Measurements from ENCODE around the gene ARHGAP40.

Gene ARHGAP40

GRCh38 chr20:38663660-38664059 lies 62.1 kb downstream of the ARHGAP40 start:
- H3K4me1 ChIP-seq (ENCODE audit: control insufficient read depth, insufficient read depth, low read length) = no peaks in the 10 kb centered on the region
- H3K27ac ChIP-seq (ENCODE audit: extremely low read depth, low read depth, low read length) = no peak overlapping the region
- no peaks in the 10 kb centered on the region for H3K36me3 ChIP-seq (ENCODE audit: control insufficient read depth in 2 of 2, insufficient read depth in 1 of 2, low read length in 2 of 2)
- ChIA-PET POLR2A (no interaction called here), CTCF (no interaction called here)
- TF ChIP-seq ZNF645 (tag by site-specific recombination; IDR thresholded peaks at IDR 0.05) = no peak
- no peaks in the 10 kb centered on the region for H3K9me3 ChIP-seq (ENCODE audit: control insufficient read depth, insufficient read depth, low read depth, low read length)
- H3K4me3 ChIP-seq (ENCODE audit: low read depth, low read length) = no peak overlapping the region

DNA sequence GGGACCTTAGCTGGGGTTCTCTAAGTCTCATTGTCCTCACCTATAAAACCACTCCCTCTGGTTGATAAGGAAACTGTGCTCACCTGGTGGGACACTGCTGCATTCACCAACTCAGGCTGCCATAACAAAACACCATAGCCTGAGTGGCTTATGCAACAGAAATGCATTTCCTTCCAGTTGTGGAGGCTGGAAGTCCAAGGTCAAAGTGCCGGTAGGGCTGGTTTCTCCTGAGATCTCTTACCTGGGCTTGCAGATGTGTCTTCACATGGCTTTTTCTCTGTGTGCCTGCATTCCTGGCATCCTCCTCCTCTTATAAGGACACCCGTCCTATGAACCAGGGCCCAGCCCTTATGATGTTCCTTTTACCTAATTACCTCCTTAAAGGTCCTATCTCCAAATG lies 62.7 kb downstream of the ARHGAP40 start:
- Histone ChIP-seq H3K9me3 (ENCODE audit: control insufficient read depth, insufficient read depth, low read depth, low read length) (no peaks in the 10 kb centered on the region), H3K4me3 (ENCODE audit: low read depth, low read length) (no peak overlapping the region), H3K27ac (ENCODE audit: extremely low read depth, low read depth, low read length) (no peak overlapping the region), H3K4me1 (ENCODE audit: control insufficient read depth, insufficient read depth, low read length) (no peaks in the 10 kb centered on the region), H3K36me3 (ENCODE audit: control insufficient read depth in 2 of 2, insufficient read depth in 1 of 2, low read length in 2 of 2) (no peaks in the 10 kb centered on the region)
- TF ChIP-seq OSR2 (tag by site-specific recombination; IDR thresholded peaks at IDR 0.05) = no peak
- no peak for TF ChIP-seq ZNF561 (tag by site-specific recombination; IDR thresholded peaks at IDR 0.05; ENCODE audit: borderline replicate concordance)
- no peak for TF ChIP-seq ZNF324 (tag by site-specific recombination; IDR thresholded peaks at IDR 0.05)
- peak; percentile 97 for TF ChIP-seq ZNF548 (tag by site-specific recombination; IDR thresholded peaks at IDR 0.05)
- TF ChIP-seq ZBTB17 (tag by site-specific recombination; IDR thresholded peaks at IDR 0.05) = no peak
- ChIA-PET POLR2A (no interaction called here), CTCF (interaction anchor here (0.6 to 1.7 kb wide), 3 partner anchors 15 to 303 kb away, joined by 3 to 6 read pairs (median 4); no protein-coding TSS in a partner anchor)

DNA sequence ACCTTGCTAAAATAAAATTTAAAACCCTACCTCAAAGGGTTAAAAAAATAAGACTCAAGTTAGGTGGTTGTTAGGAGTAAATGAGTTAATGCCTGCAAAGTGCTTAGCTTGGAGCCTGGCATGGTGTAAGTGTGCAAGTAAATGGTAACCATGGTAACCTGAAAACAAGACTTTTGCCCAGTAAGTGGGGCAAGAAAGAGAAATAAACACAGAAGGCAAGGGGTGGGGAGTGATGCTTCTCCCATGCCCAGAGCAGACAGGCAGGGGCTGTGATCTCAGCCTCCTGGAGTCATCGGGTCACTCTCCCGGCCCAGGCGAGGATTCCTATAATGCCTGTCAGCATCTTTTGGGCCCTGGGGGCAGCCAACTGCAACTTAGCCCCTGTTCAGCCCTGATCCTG lies 63.5 kb downstream of the ARHGAP40 start:
- CTCF ChIA-PET = interaction anchor here (0.5 to 1.7 kb wide), 4 partner anchors 16 to 302 kb away, joined by 3 to 6 read pairs (median 3); no protein-coding TSS in a partner anchor
- POLR2A ChIA-PET = no interaction called here
- Histone ChIP-seq H3K9me3 (ENCODE audit: control insufficient read depth, insufficient read depth, low read depth, low read length) (no peaks in the 10 kb centered on the region), H3K4me3 (ENCODE audit: low read depth, low read length) (no peak overlapping the region), H3K36me3 (ENCODE audit: control insufficient read depth in 2 of 2, insufficient read depth in 1 of 2, low read length in 2 of 2) (no peaks in the 10 kb centered on the region), H3K4me1 (ENCODE audit: control insufficient read depth, insufficient read depth, low read length) (no peaks in the 10 kb centered on the region), H3K27ac (ENCODE audit: extremely low read depth, low read depth, low read length) (no peak overlapping the region)
- no peak for TF ChIP-seq KLF1 (tag by site-specific recombination; IDR thresholded peaks at IDR 0.05)
- TF ChIP-seq ZBTB44 (tag by site-specific recombination; IDR thresholded peaks at IDR 0.05) = no peak
- TF ChIP-seq, protein P1, sequence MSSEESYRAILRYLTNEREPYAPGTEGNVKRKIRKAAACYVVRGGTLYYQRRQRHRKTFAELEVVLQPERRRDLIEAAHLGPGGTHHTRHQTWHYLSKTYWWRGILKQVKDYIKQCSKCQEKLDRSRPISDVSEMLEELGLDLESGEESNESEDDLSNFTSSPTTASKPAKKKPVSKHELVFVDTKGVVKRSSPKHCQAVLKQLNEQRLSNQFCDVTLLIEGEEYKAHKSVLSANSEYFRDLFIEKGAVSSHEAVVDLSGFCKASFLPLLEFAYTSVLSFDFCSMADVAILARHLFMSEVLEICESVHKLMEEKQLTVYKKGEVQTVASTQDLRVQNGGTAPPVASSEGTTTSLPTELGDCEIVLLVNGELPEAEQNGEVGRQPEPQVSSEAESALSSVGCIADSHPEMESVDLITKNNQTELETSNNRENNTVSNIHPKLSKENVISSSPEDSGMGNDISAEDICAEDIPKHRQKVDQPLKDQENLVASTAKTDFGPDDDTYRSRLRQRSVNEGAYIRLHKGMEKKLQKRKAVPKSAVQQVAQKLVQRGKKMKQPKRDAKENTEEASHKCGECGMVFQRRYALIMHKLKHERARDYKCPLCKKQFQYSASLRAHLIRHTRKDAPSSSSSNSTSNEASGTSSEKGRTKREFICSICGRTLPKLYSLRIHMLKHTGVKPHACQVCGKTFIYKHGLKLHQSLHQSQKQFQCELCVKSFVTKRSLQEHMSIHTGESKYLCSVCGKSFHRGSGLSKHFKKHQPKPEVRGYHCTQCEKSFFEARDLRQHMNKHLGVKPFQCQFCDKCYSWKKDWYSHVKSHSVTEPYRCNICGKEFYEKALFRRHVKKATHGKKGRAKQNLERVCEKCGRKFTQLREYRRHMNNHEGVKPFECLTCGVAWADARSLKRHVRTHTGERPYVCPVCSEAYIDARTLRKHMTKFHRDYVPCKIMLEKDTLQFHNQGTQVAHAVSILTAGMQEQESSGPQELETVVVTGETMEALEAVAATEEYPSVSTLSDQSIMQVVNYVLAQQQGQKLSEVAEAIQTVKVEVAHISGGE (tag by site-specific recombination; conservative IDR thresholded peaks at IDR 0.05; ENCODE audit: low read depth) = no peak
- TF ChIP-seq ZNF785 (tag by site-specific recombination; IDR thresholded peaks at IDR 0.05) = no peak
- no peak for TF ChIP-seq ZNF324 (tag by site-specific recombination; IDR thresholded peaks at IDR 0.05)
- no peak for TF ChIP-seq ZNF600 (tag by site-specific recombination; IDR thresholded peaks at IDR 0.05)
- TF ChIP-seq ZNF585B (tag by site-specific recombination; IDR thresholded peaks at IDR 0.05) = no peak
- no peak for TF ChIP-seq KLF7 (tag by site-specific recombination; IDR thresholded peaks at IDR 0.05; ENCODE audit: borderline replicate concordance)
- TF ChIP-seq BCL11A (tag by site-specific recombination; IDR thresholded peaks at IDR 0.05; ENCODE audit: low read depth) = no peak
- TF ChIP-seq ZNF555 (tag by site-specific recombination; conservative IDR thresholded peaks at IDR 0.05) = no peak
- TF ChIP-seq ZNF660 (tag by site-specific recombination; IDR thresholded peaks at IDR 0.05) = no peak
- no peak for TF ChIP-seq ZNF16 (tag by site-specific recombination; IDR thresholded peaks at IDR 0.05; ENCODE audit: low read depth)
- no peak for TF ChIP-seq ZNF274 (IDR thresholded peaks at IDR 0.05; ENCODE audit: low read length)
- no peak for TF ChIP-seq ZNF274 (tag by site-specific recombination; IDR thresholded peaks at IDR 0.05; ENCODE audit: borderline replicate concordance)
- TF ChIP-seq, protein P2, sequence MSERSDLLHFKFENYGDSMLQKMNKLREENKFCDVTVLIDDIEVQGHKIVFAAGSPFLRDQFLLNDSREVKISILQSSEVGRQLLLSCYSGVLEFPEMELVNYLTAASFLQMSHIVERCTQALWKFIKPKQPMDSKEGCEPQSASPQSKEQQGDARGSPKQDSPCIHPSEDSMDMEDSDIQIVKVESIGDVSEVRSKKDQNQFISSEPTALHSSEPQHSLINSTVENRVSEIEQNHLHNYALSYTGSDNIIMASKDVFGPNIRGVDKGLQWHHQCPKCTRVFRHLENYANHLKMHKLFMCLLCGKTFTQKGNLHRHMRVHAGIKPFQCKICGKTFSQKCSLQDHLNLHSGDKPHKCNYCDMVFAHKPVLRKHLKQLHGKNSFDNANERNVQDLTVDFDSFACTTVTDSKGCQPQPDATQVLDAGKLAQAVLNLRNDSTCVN (tag by site-specific recombination; optimal IDR thresholded peaks at IDR 0.05) = no peak
- no peak for TF ChIP-seq ZNF362 (tag by site-specific recombination; IDR thresholded peaks at IDR 0.05)
